ENCODE results near the gene NSUN4. TPM values are rescaled to one million over a fixed set of nuclear protein-coding genes. Genes with fewer than 3 reads are reported as not detected.

Gene NSUN4
- total and polyA plus RNA-seq, 10 of the 15 experiments (the other 5 are each of a cell fraction or from before 2014, with no cell fraction given) = 22.1 to 80.2 (median 29.6) TPM

GRCh38 chr1:46409063-46409372 is 68.4 kb downstream of the NSUN4 start (continued):
- TF ChIP-seq EGR1 (IDR thresholded peaks at IDR 0.05; ENCODE audit: borderline replicate concordance in 1 of 2, low read depth in 2 of 2, low read length in 2 of 2) = no peak
- TF ChIP-seq HDAC6 (IDR thresholded peaks at IDR 0.05; ENCODE audit: unreplicated experiment) = no peak
- no peak for TF ChIP-seq PAX5 (IDR thresholded peaks at IDR 0.05; ENCODE audit: borderline replicate concordance, low read depth, low read length)
- no peak for TF ChIP-seq PRDM15 (CRISPR knock-in tag; IDR thresholded peaks at IDR 0.05)

GRCh38 chr1:46410156-46411009 is 69.8 kb downstream of the NSUN4 start:
- no peak overlapping the region for H3K4me2 ChIP-seq (ENCODE audit: control insufficient read depth, insufficient read depth)
- ChIA-PET RAD21 (ENCODE audit: unreplicated experiment) (interaction anchor here (0.5 to 1.1 kb wide), 2 partner anchors 36 to 327 kb away, joined by 3 to 4 read pairs; no protein-coding TSS in a partner anchor), SMC1A (ENCODE audit: uncharacterized antibody, unreplicated experiment) (no interaction called here), CTCF (interaction anchor here (0.6 to 1.5 kb wide), 3 partner anchors 12 to 117 kb away, joined by 3 to 6 read pairs (median 3); no protein-coding TSS in a partner anchor), POLR2A (interaction anchor here (0.5 kb wide), 1 partner anchor 312 kb away, joined by 4 read pairs; no protein-coding TSS in a partner anchor)
- H3K27me3 ChIP-seq (replicated peaks in 1 of 2; ENCODE audit: control insufficient read depth in 2 of 2, insufficient read depth in 2 of 2, low read length in 1 of 2) = no peaks in the 10 kb centered on the region
- ATAC-seq (no peak), FAIRE-seq (no peak), DNase-seq (ENCODE audit: low read depth, low spot score) (no peak)
- intact Hi-C loops (cut with micrococcal nuclease; ENCODE audit: unreplicated experiment) (no loop called here), in situ Hi-C loops (cut with MboI) (no loop called here)
- no peak overlapping the region for H3K9ac ChIP-seq (ENCODE audit: control insufficient read depth, insufficient read depth, low read length)
- H3K36me3 ChIP-seq (ENCODE audit: control insufficient read depth in 2 of 2, insufficient read depth in 2 of 2, low read length in 1 of 2) = no peaks in the 10 kb centered on the region
- TF ChIP-seq SIX5 (IDR thresholded peaks at IDR 0.05; ENCODE audit: low read depth, low read length, severe bottlenecking) (no peak), IKZF2 (IDR thresholded peaks at IDR 0.05) (no peak), BCL11A (IDR thresholded peaks at IDR 0.05; ENCODE audit: low read depth, low read length) (no peak), MXI1 (IDR thresholded peaks at IDR 0.05; ENCODE audit: low read depth, low read length) (no peak), ATF2 (IDR thresholded peaks at IDR 0.05; ENCODE audit: low read length) (no peak)
- TF ChIP-seq, protein P1, sequence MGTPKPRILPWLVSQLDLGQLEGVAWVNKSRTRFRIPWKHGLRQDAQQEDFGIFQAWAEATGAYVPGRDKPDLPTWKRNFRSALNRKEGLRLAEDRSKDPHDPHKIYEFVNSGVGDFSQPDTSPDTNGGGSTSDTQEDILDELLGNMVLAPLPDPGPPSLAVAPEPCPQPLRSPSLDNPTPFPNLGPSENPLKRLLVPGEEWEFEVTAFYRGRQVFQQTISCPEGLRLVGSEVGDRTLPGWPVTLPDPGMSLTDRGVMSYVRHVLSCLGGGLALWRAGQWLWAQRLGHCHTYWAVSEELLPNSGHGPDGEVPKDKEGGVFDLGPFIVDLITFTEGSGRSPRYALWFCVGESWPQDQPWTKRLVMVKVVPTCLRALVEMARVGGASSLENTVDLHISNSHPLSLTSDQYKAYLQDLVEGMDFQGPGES (IDR thresholded peaks at IDR 0.05) = no peak
- TF ChIP-seq, protein P2, sequence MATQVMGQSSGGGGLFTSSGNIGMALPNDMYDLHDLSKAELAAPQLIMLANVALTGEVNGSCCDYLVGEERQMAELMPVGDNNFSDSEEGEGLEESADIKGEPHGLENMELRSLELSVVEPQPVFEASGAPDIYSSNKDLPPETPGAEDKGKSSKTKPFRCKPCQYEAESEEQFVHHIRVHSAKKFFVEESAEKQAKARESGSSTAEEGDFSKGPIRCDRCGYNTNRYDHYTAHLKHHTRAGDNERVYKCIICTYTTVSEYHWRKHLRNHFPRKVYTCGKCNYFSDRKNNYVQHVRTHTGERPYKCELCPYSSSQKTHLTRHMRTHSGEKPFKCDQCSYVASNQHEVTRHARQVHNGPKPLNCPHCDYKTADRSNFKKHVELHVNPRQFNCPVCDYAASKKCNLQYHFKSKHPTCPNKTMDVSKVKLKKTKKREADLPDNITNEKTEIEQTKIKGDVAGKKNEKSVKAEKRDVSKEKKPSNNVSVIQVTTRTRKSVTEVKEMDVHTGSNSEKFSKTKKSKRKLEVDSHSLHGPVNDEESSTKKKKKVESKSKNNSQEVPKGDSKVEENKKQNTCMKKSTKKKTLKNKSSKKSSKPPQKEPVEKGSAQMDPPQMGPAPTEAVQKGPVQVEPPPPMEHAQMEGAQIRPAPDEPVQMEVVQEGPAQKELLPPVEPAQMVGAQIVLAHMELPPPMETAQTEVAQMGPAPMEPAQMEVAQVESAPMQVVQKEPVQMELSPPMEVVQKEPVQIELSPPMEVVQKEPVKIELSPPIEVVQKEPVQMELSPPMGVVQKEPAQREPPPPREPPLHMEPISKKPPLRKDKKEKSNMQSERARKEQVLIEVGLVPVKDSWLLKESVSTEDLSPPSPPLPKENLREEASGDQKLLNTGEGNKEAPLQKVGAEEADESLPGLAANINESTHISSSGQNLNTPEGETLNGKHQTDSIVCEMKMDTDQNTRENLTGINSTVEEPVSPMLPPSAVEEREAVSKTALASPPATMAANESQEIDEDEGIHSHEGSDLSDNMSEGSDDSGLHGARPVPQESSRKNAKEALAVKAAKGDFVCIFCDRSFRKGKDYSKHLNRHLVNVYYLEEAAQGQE (IDR thresholded peaks at IDR 0.05; ENCODE audit: low read depth, low read length) = no peak
- H4K20me1 ChIP-seq (ENCODE audit: control insufficient read depth, insufficient read depth) = no peaks in the 10 kb centered on the region
- H3K9me3 ChIP-seq (replicated peaks; ENCODE audit: control insufficient read depth, insufficient read depth, low read length) = no peaks in the 10 kb centered on the region; the same call in 2 of the 3 replicates
- H3K4me3 ChIP-seq = no peak overlapping the region
- H2AFZ ChIP-seq (ENCODE audit: control insufficient read depth, low read depth, low read length) = no peak overlapping the region
- 43% methylated on average over 17 of the region's 17 CpGs for whole genome bisulfite sequencing (ENCODE audit: insufficient coverage, insufficient replicate concordance, low lambda C conversion rate, missing lambda C conversion rate)
- no TSS peak for BruUV-seq (replicated peaks)
- H3K79me2 ChIP-seq (ENCODE audit: control insufficient read depth, insufficient read depth, low read length) = no peaks in the 10 kb centered on the region
- no peaks in the 10 kb centered on the region for H3K4me1 ChIP-seq (ENCODE audit: control insufficient read depth, insufficient read depth, low read length)
- H3K27ac ChIP-seq (ENCODE audit: control insufficient read depth, insufficient read depth) = no peak overlapping the region

Measured in GM12878 (cell line).